ENCODE measurements around the gene YJEFN3. TPM values are rescaled to one million over a fixed set of nuclear protein-coding genes. Genes with fewer than 3 reads are reported as not detected.

The YJEFN3 gene
- total RNA-seq, 2 donors from 2014 or later = 8.1 to 19.3 TPM

GRCh38 chr19:19514881-19515641, 13.7 kb upstream of the YJEFN3 start, which contains the start of gene TSSK6:
Gene TSSK6, minus strand, starts transcription at chr19:19515548. Its CDS starts 121 bp downstream, at chr19:19515427.
- no peaks in the 10 kb centered on the region for H3K36me3 ChIP-seq
- TF ChIP-seq POLR2A (IDR thresholded peaks at IDR 0.05) (no peak), CTCF (IDR thresholded peaks at IDR 0.05) (no peak), POLR2AphosphoS5 (IDR thresholded peaks at IDR 0.05) (no peak)
- peak within 1 kb of the TSS; percentile 59 to 67 for H3K4me3 ChIP-seq
- no peaks in the 10 kb centered on the region for H3K27me3 ChIP-seq (replicated peaks; ENCODE audit: insufficient read depth)
- WGBS = 82% methylated on average over 73 of the region's 74 CpGs
- no peak for DNase-seq (ENCODE audit: low spot score)
- no peaks in the 10 kb centered on the region for H3K9me3 ChIP-seq
- H3K4me1 ChIP-seq (replicated peaks) = no peaks in the 10 kb centered on the region
- peak within 1 kb of the TSS; percentile 81 to 83 for H3K27ac ChIP-seq
- intact Hi-C loops (cut with DNase I) = no loop called here

GRCh38 chr19:19515642-19516519, 12.8 kb upstream of the YJEFN3 start, which contains the start of gene NDUFA13:
Gene NDUFA13, plus strand, starts transcription at chr19:19516225. Its CDS starts 14 bp downstream, at chr19:19516239.
- WGBS = 11% methylated on average over 29 of the region's 61 CpGs
- H3K4me1 ChIP-seq (replicated peaks) = no peaks in the 10 kb centered on the region
- H3K27me3 ChIP-seq (replicated peaks; ENCODE audit: insufficient read depth) = no peaks in the 10 kb centered on the region
- intact Hi-C loops (cut with DNase I) = no loop called here
- H3K9me3 ChIP-seq = no peaks in the 10 kb centered on the region
- TF ChIP-seq POLR2AphosphoS5 (IDR thresholded peaks at IDR 0.05) (peak; percentile 99), CTCF (IDR thresholded peaks at IDR 0.05) (peak in 1 of 4 experiments; percentile 19), POLR2A (IDR thresholded peaks at IDR 0.05) (peak; percentile 62)
- peak; percentile 89 for DNase-seq (ENCODE audit: low spot score)
- peak within 1 kb of the TSS; percentile 59 to 67 for H3K4me3 ChIP-seq
- no peaks in the 10 kb centered on the region for H3K36me3 ChIP-seq
- H3K27ac ChIP-seq = peak within 1 kb of the TSS; percentile 81 to 83

- no peak for TF ChIP-seq POLR2AphosphoS5 (IDR thresholded peaks at IDR 0.05)
- TF ChIP-seq POLR2A (IDR thresholded peaks at IDR 0.05) = no peak
- no peak for TF ChIP-seq CTCF (IDR thresholded peaks at IDR 0.05)
- Histone ChIP-seq H3K27ac (no peak overlapping the region), H3K4me3 (peak overlapping the region in 1 of 2 donors; percentile 67), H3K4me1 (replicated peaks) (no peaks in the 10 kb centered on the region), H3K36me3 (no peaks in the 10 kb centered on the region), H3K9me3 (no peaks in the 10 kb centered on the region), H3K27me3 (replicated peaks; ENCODE audit: insufficient read depth) (no peaks in the 10 kb centered on the region)
- WGBS = 82% methylated on average over 10 of the region's 10 CpGs
- no peak for DNase-seq (ENCODE audit: low spot score)
- intact Hi-C loops (cut with DNase I) = no loop called here
Observed at GRCh38 chr19:19517235-19517619, 11.5 kb upstream of the YJEFN3 start.

GRCh38 chr19:19520989-19521388, 7.7 kb upstream of the YJEFN3 start:
- no peak for DNase-seq (ENCODE audit: low spot score)
- H3K36me3 ChIP-seq = no peaks in the 10 kb centered on the region
- no peaks in the 10 kb centered on the region for H3K27me3 ChIP-seq (replicated peaks; ENCODE audit: insufficient read depth)
- H3K4me3 ChIP-seq = no peak overlapping the region
- H3K9me3 ChIP-seq = no peaks in the 10 kb centered on the region
- WGBS = 78% methylated on average over 6 of the region's 6 CpGs
- H3K4me1 ChIP-seq (replicated peaks) = no peaks in the 10 kb centered on the region
- intact Hi-C loops (cut with DNase I) = no loop called here
- TF ChIP-seq CTCF (IDR thresholded peaks at IDR 0.05) = no peak
- no peak for TF ChIP-seq POLR2AphosphoS5 (IDR thresholded peaks at IDR 0.05)
- TF ChIP-seq POLR2A (IDR thresholded peaks at IDR 0.05) = no peak
- H3K27ac ChIP-seq = no peak overlapping the region

All from prostate gland (tissue), 2 donors.